ENCODE measurements around the gene RAB11FIP4. TPM values are rescaled to one million over a fixed set of nuclear protein-coding genes. Genes with fewer than 3 reads are reported as not detected.
A peak's percentile ranks its signal among the peaks of the same experiment; 100 is the strongest.

The RAB11FIP4 gene
- total and polyA plus RNA-seq, 2 experiments from 2014 or later: 0.22 to 0.40 TPM

- Histone ChIP-seq H3K9ac (no peak overlapping the region), H2AFZ (no peak overlapping the region), H3K27me3 (replicated peaks; ENCODE audit: insufficient read depth) (no peaks in the 10 kb centered on the region), H3F3A (ENCODE audit: insufficient read depth) (0 out of 2 replicates have a peak, but pooled peaks cover 8% of the 10 kb centered on the region), H4K20me1 (ENCODE audit: insufficient read depth) (no peaks in the 10 kb centered on the region), H3K79me2 (ENCODE audit: insufficient read depth) (no peaks in the 10 kb centered on the region), H3K9me2 (ENCODE audit: insufficient read depth) (no peaks in the 10 kb centered on the region), H3K36me3 (ENCODE audit: low read depth) (no peaks in the 10 kb centered on the region), H3K27ac (no peak overlapping the region), H3K9me3 (ENCODE audit: low read depth) (no peaks in the 10 kb centered on the region), H3K4me2 (ENCODE audit: unreplicated experiment) (no peak overlapping the region), H3K4me3 (no peak overlapping the region), H3K4me1 (ENCODE audit: insufficient read depth) (peaks cover 8% of the 10 kb centered on the region; the same call in 1 of the 2 replicates)
- in situ Hi-C loops (cut with MboI): no loop called here
- TF ChIP-seq EZH2 (IDR thresholded peaks at IDR 0.05; ENCODE audit: insufficient read depth, poor library complexity, severe bottlenecking) (no peak), EZH2phosphoT487 (IDR thresholded peaks at IDR 0.05; ENCODE audit: insufficient read depth, low read depth) (no peak)
- 74 to 76% methylated on average over 21 of the region's 21 CpGs for WGBS, 2 experiments (ENCODE audit: low coverage in 1 of 2, low lambda C conversion rate in 2 of 2, missing lambda C conversion rate in 2 of 2)
- peak; percentile 39 for DNase-seq
Measured at GRCh38 chr17:31525801-31526549, 134.5 kb downstream of the RAB11FIP4 start.

GRCh38 chr17:31527606-31528005 is 136.1 kb downstream of the RAB11FIP4 start:
- Histone ChIP-seq H2AFZ (no peak overlapping the region), H3K27me3 (replicated peaks; ENCODE audit: insufficient read depth) (no peaks in the 10 kb centered on the region), H3K9me2 (ENCODE audit: insufficient read depth) (no peaks in the 10 kb centered on the region), H3K4me1 (ENCODE audit: insufficient read depth) (peaks cover 10% of the 10 kb centered on the region), H3F3A (ENCODE audit: insufficient read depth) (0 out of 2 replicates have a peak, but pooled peaks cover 8% of the 10 kb centered on the region), H3K27ac (no peak overlapping the region), H3K9ac (no peak overlapping the region), H3K79me2 (ENCODE audit: insufficient read depth) (no peaks in the 10 kb centered on the region), H3K4me3 (no peak overlapping the region), H4K20me1 (ENCODE audit: insufficient read depth) (no peaks in the 10 kb centered on the region), H3K4me2 (ENCODE audit: unreplicated experiment) (no peak overlapping the region), H3K36me3 (ENCODE audit: low read depth) (no peaks in the 10 kb centered on the region), H3K9me3 (ENCODE audit: low read depth) (no peaks in the 10 kb centered on the region)
- in situ Hi-C loops (cut with MboI): no loop called here
- 54 to 56% methylated on average over 5 of the region's 5 CpGs for WGBS, 2 experiments (ENCODE audit: low coverage in 1 of 2, low lambda C conversion rate in 2 of 2, missing lambda C conversion rate in 2 of 2)
- DNase-seq: peak; percentile 39
- no peak for TF ChIP-seq EZH2 (IDR thresholded peaks at IDR 0.05; ENCODE audit: insufficient read depth, poor library complexity, severe bottlenecking)
- no peak for TF ChIP-seq EZH2phosphoT487 (IDR thresholded peaks at IDR 0.05; ENCODE audit: insufficient read depth, low read depth)

GRCh38 chr17:31528291-31528874 is 136.9 kb downstream of the RAB11FIP4 start:
- Histone ChIP-seq H4K20me1 (ENCODE audit: insufficient read depth) (no peaks in the 10 kb centered on the region), H3K9me3 (ENCODE audit: low read depth) (no peaks in the 10 kb centered on the region), H3K36me3 (ENCODE audit: low read depth) (no peaks in the 10 kb centered on the region), H2AFZ (no peak overlapping the region), H3K4me1 (ENCODE audit: insufficient read depth) (peaks cover 17% of the 10 kb centered on the region), H3K9ac (no peak overlapping the region), H3K4me2 (ENCODE audit: unreplicated experiment) (no peak overlapping the region), H3F3A (ENCODE audit: insufficient read depth) (0 out of 2 replicates have a peak, but pooled peaks cover 8% of the 10 kb centered on the region), H3K9me2 (ENCODE audit: insufficient read depth) (no peaks in the 10 kb centered on the region), H3K79me2 (ENCODE audit: insufficient read depth) (no peaks in the 10 kb centered on the region), H3K27ac (no peak overlapping the region), H3K4me3 (no peak overlapping the region), H3K27me3 (replicated peaks; ENCODE audit: insufficient read depth) (no peaks in the 10 kb centered on the region)
- TF ChIP-seq EZH2 (IDR thresholded peaks at IDR 0.05; ENCODE audit: insufficient read depth, poor library complexity, severe bottlenecking): no peak
- no peak for TF ChIP-seq EZH2phosphoT487 (IDR thresholded peaks at IDR 0.05; ENCODE audit: insufficient read depth, low read depth)
- in situ Hi-C loops (cut with MboI): no loop called here
- 87 to 91% methylated on average over 26 of the region's 26 CpGs for WGBS, 2 experiments (ENCODE audit: low coverage in 1 of 2, low lambda C conversion rate in 2 of 2, missing lambda C conversion rate in 2 of 2)
- DNase-seq: no peak

- peak; percentile 42 for DNase-seq
- Histone ChIP-seq H3K9me3 (ENCODE audit: low read depth) (no peaks in the 10 kb centered on the region), H3K4me2 (ENCODE audit: unreplicated experiment) (no peak overlapping the region), H3K36me3 (ENCODE audit: low read depth) (no peaks in the 10 kb centered on the region), H3F3A (ENCODE audit: insufficient read depth) (0 out of 2 replicates have a peak, but pooled peaks cover 8% of the 10 kb centered on the region), H3K9ac (no peak overlapping the region), H3K4me3 (no peak overlapping the region), H4K20me1 (ENCODE audit: insufficient read depth) (no peaks in the 10 kb centered on the region), H2AFZ (no peak overlapping the region), H3K27me3 (replicated peaks; ENCODE audit: insufficient read depth) (no peaks in the 10 kb centered on the region), H3K79me2 (ENCODE audit: insufficient read depth) (no peaks in the 10 kb centered on the region), H3K27ac (no peak overlapping the region), H3K9me2 (ENCODE audit: insufficient read depth) (no peaks in the 10 kb centered on the region), H3K4me1 (ENCODE audit: insufficient read depth) (peaks cover 29% of the 10 kb centered on the region)
- in situ Hi-C loops (cut with MboI): no loop called here
- no peak for TF ChIP-seq EZH2phosphoT487 (IDR thresholded peaks at IDR 0.05; ENCODE audit: insufficient read depth, low read depth)
- TF ChIP-seq EZH2 (IDR thresholded peaks at IDR 0.05; ENCODE audit: insufficient read depth, poor library complexity, severe bottlenecking): no peak
- 64 to 68% methylated on average over 12 of the region's 12 CpGs for WGBS, 2 experiments (ENCODE audit: low coverage in 1 of 2, low lambda C conversion rate in 2 of 2, missing lambda C conversion rate in 2 of 2)
Measured at GRCh38 chr17:31529841-31530251, 138.4 kb downstream of the RAB11FIP4 start.
